K562 (cell line): ENCODE measurements around the gene CLSTN2. TPM values are rescaled to one million over a fixed set of nuclear protein-coding genes. Genes with fewer than 3 reads are reported as not detected.
A peak's percentile ranks its signal among the peaks of the same experiment; 100 is the strongest.

Source experiments
- ATAC-seq: fragments of 200-7000 bp; cut with Tn5 transposase; 3 replicates; pipeline ENCODE4 v1.9.1; 2020; ENCODE audit warnings: moderate library complexity
- BruUV-seq: library from RNA; stranded (reverse); fragments of 400-500 nt; replicated peaks from 2 replicates; lab custom pipeline; 2021; lab: Mats Ljungman, UMichigan
- CTCF ChIA-PET: fragments of 300-600 bp; formaldehyde crosslinking; extraction: SDS; loops from one replicate; lab custom pipeline; 2021; ENCODE audit warnings: low intra/inter-chr PET ratio; lab: Yijun Ruan, JAX
- POLR2A ChIA-PET: fragments of 300-600, 350-650 bp; sonication (Branson Sonifier 250); formaldehyde crosslinking; extraction: SDS; loops from one replicate; lab custom pipeline; 2021; ENCODE audit warnings: antibody characterized with exemption, inconsistent platforms; lab: Yijun Ruan, JAX
- DNase-seq, 4 experiments: peaks; one replicate each; pipeline versions ENCODE4 v3.0.0 to v3.0.0-alpha.2; 2011 to 2018; ENCODE audit warnings: low spot score in 3 of 4, mixed read lengths in 3 of 4; ENCODE audit errors: extremely low read depth in 1 of 4
- FAIRE-seq: peaks from 2 replicates; lab custom pipeline; 2011; peaks lifted over from hg19 to GRCh38; lab: Jason Lieb, UNC
- H2AFZ ChIP-seq: 2 replicates; pipeline ENCODE4 v1.6.0; 2011; ENCODE audit warnings: low read depth, low read length, control low read depth, inconsistent platforms
- H3K27ac ChIP-seq: fragments of 200-600 bp; 3 replicates; pipeline ENCODE4 v1.8.0; 2011; ENCODE audit warnings: low read depth, mild to moderate bottlenecking, control low read depth, inconsistent platforms, low read length, moderate library complexity, mixed read lengths; ENCODE audit errors: extremely low read depth
- H3K27me3 ChIP-seq, 2 experiments: fragments of 300-600 bp in 1 of 2; 2 replicates in 1 of 2; 3 replicates in 1 of 2; pipeline versions ENCODE4 v1.6.0 to v1.8.0; 2011; ENCODE audit warnings: inconsistent platforms in 2 of 2, low read length in 2 of 2, mild to moderate bottlenecking in 1 of 2, mixed read lengths in 1 of 2, moderate library complexity in 1 of 2; ENCODE audit not compliant: control insufficient read depth in 2 of 2, insufficient read depth in 2 of 2
- H3K36me3 ChIP-seq: fragments of 300-600 bp; 3 replicates; pipeline ENCODE4 v1.8.0; 2011; ENCODE audit warnings: mild to moderate bottlenecking, low read length, inconsistent platforms; ENCODE audit not compliant: control insufficient read depth, insufficient read depth
- H3K4me1 ChIP-seq, 2 experiments: fragments of 200-600 bp in 1 of 2; replicated peaks in 1 of 2; 2 replicates in 1 of 2; 3 replicates in 1 of 2; pipeline versions ENCODE4 v1.5.1 to v1.8.0; 2011; ENCODE audit warnings: inconsistent platforms in 2 of 2, low read length in 2 of 2, mild to moderate bottlenecking in 1 of 2, mixed read lengths in 1 of 2, moderate library complexity in 1 of 2; ENCODE audit not compliant: control insufficient read depth in 2 of 2, insufficient read depth in 2 of 2
- H3K4me2 ChIP-seq: 2 replicates; pipeline ENCODE4 v1.6.1; 2011; ENCODE audit warnings: low read length, control low read depth, inconsistent platforms, mixed read lengths; ENCODE audit not compliant: insufficient read depth
- H3K4me3 ChIP-seq: fragments of 200-600 bp; sonication (generic), shearing (Covaris generic); 2 replicates; pipeline ENCODE4 v1.5.1; 2016; ENCODE audit warnings: control low read depth, inconsistent platforms
- H3K79me2 ChIP-seq: fragments of 200-600 bp; 3 replicates; pipeline ENCODE4 v1.8.0; 2011; ENCODE audit warnings: low read length, inconsistent platforms; ENCODE audit not compliant: control insufficient read depth, insufficient read depth
- H3K9ac ChIP-seq, 2 experiments: 2 replicates each; pipeline versions ENCODE4 v1.6.0 to v1.6.1; 2011; ENCODE audit warnings: low read depth in 2 of 2, low read length in 2 of 2, control low read depth in 1 of 2, inconsistent platforms in 1 of 2, mild to moderate bottlenecking in 1 of 2, mixed read lengths in 1 of 2; ENCODE audit not compliant: insufficient read depth in 1 of 2
- H3K9me1 ChIP-seq: one replicate; pipeline ENCODE4 v1.6.0; 2011; ENCODE audit warnings: inconsistent platforms, mild to moderate bottlenecking, low read length, moderate library complexity; ENCODE audit not compliant: control insufficient read depth, insufficient read depth
- H3K9me3 ChIP-seq: replicated peaks from 2 replicates; pipeline ENCODE4 v1.5.1; 2011; ENCODE audit warnings: low read depth, low read length, inconsistent platforms; ENCODE audit not compliant: control insufficient read depth, insufficient read depth
- H4K20me1 ChIP-seq: replicated peaks from 2 replicates; pipeline ENCODE4 v1.6.1; 2011; ENCODE audit warnings: low read length, inconsistent platforms, mixed read lengths; ENCODE audit not compliant: control insufficient read depth, insufficient read depth
- ETV5 ChIP-seq: sonication (generic); formaldehyde crosslinking; IDR thresholded peaks from 2 replicates; pipeline ENCODE4 v1.4.0; 2020; ENCODE audit warnings: low read depth, mild to moderate bottlenecking, missing genetic modification reagents
- FOS ChIP-seq: IDR thresholded peaks from 3 replicates; pipeline ENCODE4 v1.6.1; 2011; ENCODE audit not compliant: insufficient read length; ENCODE audit errors: extremely low read depth
- NEUROD1 ChIP-seq: fragments of 150-350 bp; IDR thresholded peaks from 2 replicates; pipeline ENCODE4 v1.6.1; 2014; ENCODE audit warnings: borderline replicate concordance, low read length, low read depth; ENCODE audit not compliant: partially characterized antibody
- NFIC ChIP-seq: fragments of 450-650 bp; IDR thresholded peaks from 2 replicates; pipeline ENCODE4 v1.6.1; 2017; ENCODE audit warnings: mild to moderate bottlenecking, inconsistent platforms
- TAL1 ChIP-seq: fragments of 450-650 bp; IDR thresholded peaks from 2 replicates; pipeline ENCODE4 v1.6.1; 2016; ENCODE audit warnings: mild to moderate bottlenecking
- XRCC4 ChIP-seq: IDR thresholded peaks from one replicate; pipeline ENCODE4 v1.6.1; 2011; ENCODE audit not compliant: insufficient read depth, insufficient read length; ENCODE audit errors: extremely low read depth
- ZBTB17 ChIP-seq: fragments of 450-650 bp; formaldehyde crosslinking; IDR thresholded peaks from 2 replicates; pipeline ENCODE4 v1.4.0; 2020; ENCODE audit warnings: mild to moderate bottlenecking
- ZNF143 ChIP-seq: sonication (generic); formaldehyde crosslinking; IDR thresholded peaks from 2 replicates; pipeline ENCODE4 v1.9.0; 2022; ENCODE audit warnings: mild to moderate bottlenecking, missing genetic modification reagents
- ZNF175 ChIP-seq: fragments of 200-800 bp; sonication (Bioruptor generic); IDR thresholded peaks from 2 replicates; pipeline ENCODE4 v1.6.1; 2016; ENCODE audit warnings: low read depth, mild to moderate bottlenecking, missing genetic modification characterization, missing compliant biosample characterization
- ZNF184 ChIP-seq: sonication (generic); formaldehyde crosslinking; IDR thresholded peaks from 2 replicates; pipeline ENCODE4 v1.5.0; 2020; ENCODE audit warnings: missing genetic modification reagents
- ZNF79 ChIP-seq: fragments of 250-450 bp; sonication (Bioruptor Pico); IDR thresholded peaks from 2 replicates; pipeline ENCODE4 v1.4.0; 2020; ENCODE audit warnings: low read depth, mild to moderate bottlenecking, moderate library complexity
- ZSCAN29 ChIP-seq: fragments of 450-650 bp; IDR thresholded peaks from 2 replicates; pipeline ENCODE4 v1.6.1; 2017
- WGBS: fragments of 100-300 bp; shearing (Covaris generic); methylation state at CpG from one replicate; pipeline ENCODE4 v1.1.6; 2016; ENCODE audit warnings: low coverage, mixed read lengths; ENCODE audit not compliant: insufficient coverage; ENCODE audit errors: missing lambda C conversion rate; 5-methylcytosine and 5-hydroxymethylcytosine counted together
- in situ Hi-C: fragments of 300-500 bp; cut with MboI; formaldehyde crosslinking; loops from 4 replicates; pipeline ENCODE4 v1.15.0; 2018; ENCODE audit warnings: inconsistent platforms, mixed read lengths
- intact Hi-C: fragments of 100-400 bp; cut with micrococcal nuclease; formaldehyde crosslinking; loops from 2 replicates; pipeline ENCODE4 v1.14.2; 2022
- polyA plus RNA-seq, 8 experiments: library from polyadenylated mRNA; depleted of rRNA in 4 of 8; stranded (reverse) in 5 of 8; unstranded in 3 of 8; fragments of >200 nt; fragmentation: Nextera tagmentation in 2 of 8; fragmentation: Illumina TruSeq in 1 of 8; extraction: Ambion mirVana in 2 of 8; extraction: Trizol in 1 of 8; gene quantifications; 2 replicates each; pipeline versions ENCODE4 v1.2.1 to v1.2.3, GENCODE V29; 2011 to 2014; ENCODE audit warnings: inconsistent platforms in 1 of 8, missing spikeins in 1 of 8
- total RNA-seq, 7 experiments: library from RNA; depleted of rRNA in 6 of 7; stranded (reverse); fragments of >200 nt in 6 of 7; fragmentation: Illumina TruSeq in 2 of 7; extraction: Trizol in 2 of 7; gene quantifications; 2 replicates each; pipeline versions ENCODE4 v1.2.1 to v1.2.3, GENCODE V29; 2011 to 2021; ENCODE audit warnings: low replicate concordance in 1 of 7
- TF ChIP-seq, protein P1 (sequence below): fragments of 450-650 bp; IDR thresholded peaks from 2 replicates; pipeline ENCODE4 v1.6.1; 2016; ENCODE audit warnings: mild to moderate bottlenecking
- TF ChIP-seq, protein P2 (sequence below): fragments of 250-450 bp; sonication (Bioruptor Pico); IDR thresholded peaks from 2 replicates; pipeline ENCODE4 v1.6.1; 2021; ENCODE audit warnings: mild to moderate bottlenecking
- TF ChIP-seq, protein P3 (sequence below): fragments of 200-800 bp; sonication (Bioruptor generic); IDR thresholded peaks from 2 replicates; pipeline ENCODE4 v1.6.1; 2017; ENCODE audit warnings: missing genetic modification characterization, missing compliant biosample characterization
- TF ChIP-seq, protein P4 (sequence below): IDR thresholded peaks from 2 replicates; pipeline ENCODE4 v1.6.1; 2011; ENCODE audit not compliant: insufficient read length; ENCODE audit errors: extremely low read depth

Gene CLSTN2
- total and polyA plus RNA-seq, 9 of the 15 experiments (the other 6 are each of a cell fraction or from before 2014, with no cell fraction given): 0.02 to 0.04 (median 0.04) TPM; not detected in 6

DNA sequence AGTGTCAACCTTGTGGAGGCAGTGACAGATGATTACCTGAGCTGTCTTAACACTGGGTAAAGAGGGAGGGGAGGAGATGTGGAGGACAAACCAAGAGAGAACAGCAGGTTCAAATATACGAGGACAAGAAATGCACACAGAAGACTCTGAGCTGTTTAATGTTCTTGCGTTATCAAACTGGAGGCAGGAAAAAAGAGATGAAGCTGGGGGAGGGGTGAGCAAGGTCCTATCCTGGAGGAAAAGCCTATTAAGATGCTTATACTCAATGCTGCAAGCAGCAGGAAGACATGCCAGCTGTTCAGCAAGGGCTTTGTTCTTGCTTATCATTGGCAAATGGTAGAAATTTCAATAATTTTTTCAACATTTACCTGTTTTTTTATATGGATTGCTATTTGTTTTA is 397.1 kb downstream of the CLSTN2 start (continued):
- TF ChIP-seq, protein P1, sequence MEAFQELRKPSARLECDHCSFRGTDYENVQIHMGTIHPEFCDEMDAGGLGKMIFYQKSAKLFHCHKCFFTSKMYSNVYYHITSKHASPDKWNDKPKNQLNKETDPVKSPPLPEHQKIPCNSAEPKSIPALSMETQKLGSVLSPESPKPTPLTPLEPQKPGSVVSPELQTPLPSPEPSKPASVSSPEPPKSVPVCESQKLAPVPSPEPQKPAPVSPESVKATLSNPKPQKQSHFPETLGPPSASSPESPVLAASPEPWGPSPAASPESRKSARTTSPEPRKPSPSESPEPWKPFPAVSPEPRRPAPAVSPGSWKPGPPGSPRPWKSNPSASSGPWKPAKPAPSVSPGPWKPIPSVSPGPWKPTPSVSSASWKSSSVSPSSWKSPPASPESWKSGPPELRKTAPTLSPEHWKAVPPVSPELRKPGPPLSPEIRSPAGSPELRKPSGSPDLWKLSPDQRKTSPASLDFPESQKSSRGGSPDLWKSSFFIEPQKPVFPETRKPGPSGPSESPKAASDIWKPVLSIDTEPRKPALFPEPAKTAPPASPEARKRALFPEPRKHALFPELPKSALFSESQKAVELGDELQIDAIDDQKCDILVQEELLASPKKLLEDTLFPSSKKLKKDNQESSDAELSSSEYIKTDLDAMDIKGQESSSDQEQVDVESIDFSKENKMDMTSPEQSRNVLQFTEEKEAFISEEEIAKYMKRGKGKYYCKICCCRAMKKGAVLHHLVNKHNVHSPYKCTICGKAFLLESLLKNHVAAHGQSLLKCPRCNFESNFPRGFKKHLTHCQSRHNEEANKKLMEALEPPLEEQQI: no peak
- no peak for TF ChIP-seq ZNF184 (CRISPR knock-in tag)
- TF ChIP-seq ZNF143: no peak
- no peak for TF ChIP-seq FOS
- no peak for TF ChIP-seq XRCC4
- TF ChIP-seq NFIC: no peak
- TF ChIP-seq, protein P2, sequence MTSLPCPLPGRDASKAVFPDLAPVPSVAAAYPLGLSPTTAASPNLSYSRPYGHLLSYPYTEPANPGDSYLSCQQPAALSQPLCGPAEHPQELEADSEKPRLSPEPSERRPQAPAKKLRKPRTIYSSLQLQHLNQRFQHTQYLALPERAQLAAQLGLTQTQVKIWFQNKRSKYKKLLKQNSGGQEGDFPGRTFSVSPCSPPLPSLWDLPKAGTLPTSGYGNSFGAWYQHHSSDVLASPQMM (CRISPR knock-in tag): no peak

DNA sequence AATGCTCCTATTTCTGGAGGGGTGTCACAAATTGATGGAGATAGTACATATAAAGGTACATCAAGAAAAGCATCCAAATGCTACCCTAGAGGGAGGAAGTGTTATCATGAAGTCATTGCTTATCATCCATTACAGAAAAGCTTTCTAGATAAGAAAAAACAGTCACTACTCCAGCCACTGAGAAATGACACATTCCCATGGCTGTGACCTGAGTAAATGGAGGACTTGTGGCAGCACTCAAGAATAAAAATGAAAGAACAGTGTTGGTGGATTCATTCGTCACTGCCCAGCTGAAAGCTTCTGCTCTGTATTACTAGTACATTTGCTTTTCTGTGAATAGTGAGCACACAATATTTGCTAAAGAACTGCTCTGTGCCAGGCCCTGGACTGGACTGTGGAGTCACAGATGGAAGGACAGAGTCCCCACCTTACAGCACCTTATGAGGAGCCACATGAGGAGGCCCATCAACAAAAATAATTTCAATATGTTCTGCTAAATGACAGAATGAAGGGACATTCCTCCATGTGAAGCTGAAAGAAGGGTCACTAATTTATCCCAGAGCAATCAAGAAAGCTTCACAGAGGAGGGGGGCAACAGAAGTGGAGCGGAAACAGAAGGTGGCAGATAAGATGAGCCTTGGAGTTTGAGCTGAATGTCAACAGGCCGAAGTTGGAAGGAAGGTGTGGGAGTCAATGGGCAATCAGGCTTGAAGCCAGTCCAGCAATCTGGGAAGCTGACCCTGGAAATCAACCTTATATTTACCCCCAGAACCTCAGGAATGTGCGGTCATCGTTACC is 399.3 kb downstream of the CLSTN2 start:
- H3K4me1 ChIP-seq: peaks cover 0 to 7% of the 10 kb centered on the region in 2 experiments; a peak in 2 of 5 replicates
- no peak for ATAC-seq
- CTCF ChIA-PET: interaction anchor here (0.6 kb wide), 1 partner anchor 116 kb away, joined by 3 read pairs; no protein-coding TSS in a partner anchor
- no peak overlapping the region for H3K27ac ChIP-seq
- H3K4me2 ChIP-seq: no peak overlapping the region
- BruUV-seq: no TSS peak
- H3K4me3 ChIP-seq: no peak overlapping the region
- in situ Hi-C loops: no loop called here
- H3K9ac ChIP-seq: no peak overlapping the region
- no peaks in the 10 kb centered on the region for H3K9me1 ChIP-seq
- intact Hi-C loops: no loop called here
- peaks cover 0 to 10% of the 10 kb centered on the region in 2 experiments; a peak in 2 of 5 replicates for H3K27me3 ChIP-seq
- no peaks in the 10 kb centered on the region for H3K36me3 ChIP-seq
- H2AFZ ChIP-seq: no peak overlapping the region
- H4K20me1 ChIP-seq: no peaks in the 10 kb centered on the region
- 0% methylated on average over 5 of the region's 5 CpGs for WGBS
- POLR2A ChIA-PET: interaction anchor here (0.6 to 0.8 kb wide), 2 partner anchors 45 to 1601 kb away, joined by 3 read pairs; no protein-coding TSS in a partner anchor
- H3K79me2 ChIP-seq: no peaks in the 10 kb centered on the region
- H3K9me3 ChIP-seq: no peaks in the 10 kb centered on the region
- no peak for DNase-seq
- no peak for FAIRE-seq
- TF ChIP-seq, protein P3, sequence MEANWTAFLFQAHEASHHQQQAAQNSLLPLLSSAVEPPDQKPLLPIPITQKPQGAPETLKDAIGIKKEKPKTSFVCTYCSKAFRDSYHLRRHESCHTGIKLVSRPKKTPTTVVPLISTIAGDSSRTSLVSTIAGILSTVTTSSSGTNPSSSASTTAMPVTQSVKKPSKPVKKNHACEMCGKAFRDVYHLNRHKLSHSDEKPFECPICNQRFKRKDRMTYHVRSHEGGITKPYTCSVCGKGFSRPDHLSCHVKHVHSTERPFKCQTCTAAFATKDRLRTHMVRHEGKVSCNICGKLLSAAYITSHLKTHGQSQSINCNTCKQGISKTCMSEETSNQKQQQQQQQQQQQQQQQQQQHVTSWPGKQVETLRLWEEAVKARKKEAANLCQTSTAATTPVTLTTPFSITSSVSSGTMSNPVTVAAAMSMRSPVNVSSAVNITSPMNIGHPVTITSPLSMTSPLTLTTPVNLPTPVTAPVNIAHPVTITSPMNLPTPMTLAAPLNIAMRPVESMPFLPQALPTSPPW (CRISPR knock-in tag): peak; percentile 63; the same call in 1 of the 2 replicates
- no peak for TF ChIP-seq ETV5 (CRISPR knock-in tag)
- TF ChIP-seq ZBTB17 (CRISPR knock-in tag): peak; percentile 86
- no peak for TF ChIP-seq ZNF79 (CRISPR knock-in tag)
- TF ChIP-seq TAL1: 0 out of 2 replicates have a peak, but pooled peaks have one; percentile 6
- TF ChIP-seq ZSCAN29: no peak
- TF ChIP-seq, protein P4, sequence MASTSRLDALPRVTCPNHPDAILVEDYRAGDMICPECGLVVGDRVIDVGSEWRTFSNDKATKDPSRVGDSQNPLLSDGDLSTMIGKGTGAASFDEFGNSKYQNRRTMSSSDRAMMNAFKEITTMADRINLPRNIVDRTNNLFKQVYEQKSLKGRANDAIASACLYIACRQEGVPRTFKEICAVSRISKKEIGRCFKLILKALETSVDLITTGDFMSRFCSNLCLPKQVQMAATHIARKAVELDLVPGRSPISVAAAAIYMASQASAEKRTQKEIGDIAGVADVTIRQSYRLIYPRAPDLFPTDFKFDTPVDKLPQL: no peak
- no peak for TF ChIP-seq NEUROD1
- TF ChIP-seq ZNF175 (CRISPR knock-in tag): peak; percentile 25; the same call in 1 of the 2 replicates
